GM18519 (cell line): ENCODE results near the gene ZNF408.
"Not testable (repeated sequence)": the region's sequence is repeated elsewhere in the genome, so short reads cannot be mapped to it uniquely, and the experiment has no call there.

Source experiments
- ATAC-seq: cut with Tn5 transposase; IDR thresholded peaks from one replicate; pipeline ENCODE4 v1.9.1; 2021; ENCODE audit warnings: mild to moderate bottlenecking, moderate library complexity; ENCODE audit not compliant: unreplicated experiment, low FRiP score

Gene ZNF408

GRCh38 chr11:46695345-46696211 is 5.3 kb upstream of the ZNF408 start:
- ATAC-seq = no peak

GRCh38 chr11:46696212-46696558 is 4.6 kb upstream of the ZNF408 start:
- no peak for ATAC-seq

- no peak for ATAC-seq
These were observed 3.5 kb upstream of the ZNF408 start for GRCh38 chr11:46697303-46697702.

GRCh38 chr11:46697723-46698122 is 3.1 kb upstream of the ZNF408 start:
- ATAC-seq = no peak

- ATAC-seq = no peak
These were observed 2.2 kb upstream of the ZNF408 start for GRCh38 chr11:46698597-46698996.

- ATAC-seq = no peak
These were observed 335 bp downstream of the ZNF408 start for GRCh38 chr11:46701078-46701654.

GRCh38 chr11:46705070-46705688 is 4.3 kb downstream of the ZNF408 start:
- no peak for ATAC-seq

GRCh38 chr11:46706886-46707285 is 6.1 kb downstream of the ZNF408 start:
- ATAC-seq = no peak

GRCh38 chr11:46709351-46709750 is 8.5 kb downstream of the ZNF408 start:
- ATAC-seq = not testable (repeated sequence)

- ATAC-seq = no peak
These were observed 10.0 kb downstream of the ZNF408 start for GRCh38 chr11:46710821-46711269.

- no peak for ATAC-seq
These were observed 10.5 kb downstream of the ZNF408 start for GRCh38 chr11:46711303-46711702.

- no peak for ATAC-seq
These were observed 12.2 kb downstream of the ZNF408 start for GRCh38 chr11:46712874-46713576.

- ATAC-seq = not testable (repeated sequence)
These were observed 17.0 kb downstream of the ZNF408 start for GRCh38 chr11:46717825-46718154.

GRCh38 chr11:46718155-46719019 is 17.6 kb downstream of the ZNF408 start:
- ATAC-seq = no peak

GRCh38 chr11:46719048-46719542 is 18.3 kb downstream of the ZNF408 start, which contains the start of gene F2:
Gene F2, plus strand, starts transcription at chr11:46719213. Its CDS starts 23 bp downstream, at chr11:46719236.
- no peak for ATAC-seq

- ATAC-seq = no peak
These were observed 18.9 kb downstream of the ZNF408 start for GRCh38 chr11:46719543-46720218.

- ATAC-seq = no peak
These were observed 20.5 kb downstream of the ZNF408 start for GRCh38 chr11:46721286-46721685.

- no peak for ATAC-seq
These were observed 21.9 kb downstream of the ZNF408 start for GRCh38 chr11:46722566-46723358.

GRCh38 chr11:46723359-46723680 is 22.5 kb downstream of the ZNF408 start:
- no peak for ATAC-seq
